DLD1 (cell line): Measurements from ENCODE around the gene RDX.
"Not testable (repeated sequence)": the region's sequence is repeated elsewhere in the genome, so short reads cannot be mapped to it uniquely, and the experiment has no call there.

ENCODE experiments used
- in situ Hi-C: cut with HindIII; loops from 2 replicates; pipeline ENCODE4 v1.10.0; 2017; ENCODE audit warnings: low sequenced_read_pairs

RDX gene

DNA sequence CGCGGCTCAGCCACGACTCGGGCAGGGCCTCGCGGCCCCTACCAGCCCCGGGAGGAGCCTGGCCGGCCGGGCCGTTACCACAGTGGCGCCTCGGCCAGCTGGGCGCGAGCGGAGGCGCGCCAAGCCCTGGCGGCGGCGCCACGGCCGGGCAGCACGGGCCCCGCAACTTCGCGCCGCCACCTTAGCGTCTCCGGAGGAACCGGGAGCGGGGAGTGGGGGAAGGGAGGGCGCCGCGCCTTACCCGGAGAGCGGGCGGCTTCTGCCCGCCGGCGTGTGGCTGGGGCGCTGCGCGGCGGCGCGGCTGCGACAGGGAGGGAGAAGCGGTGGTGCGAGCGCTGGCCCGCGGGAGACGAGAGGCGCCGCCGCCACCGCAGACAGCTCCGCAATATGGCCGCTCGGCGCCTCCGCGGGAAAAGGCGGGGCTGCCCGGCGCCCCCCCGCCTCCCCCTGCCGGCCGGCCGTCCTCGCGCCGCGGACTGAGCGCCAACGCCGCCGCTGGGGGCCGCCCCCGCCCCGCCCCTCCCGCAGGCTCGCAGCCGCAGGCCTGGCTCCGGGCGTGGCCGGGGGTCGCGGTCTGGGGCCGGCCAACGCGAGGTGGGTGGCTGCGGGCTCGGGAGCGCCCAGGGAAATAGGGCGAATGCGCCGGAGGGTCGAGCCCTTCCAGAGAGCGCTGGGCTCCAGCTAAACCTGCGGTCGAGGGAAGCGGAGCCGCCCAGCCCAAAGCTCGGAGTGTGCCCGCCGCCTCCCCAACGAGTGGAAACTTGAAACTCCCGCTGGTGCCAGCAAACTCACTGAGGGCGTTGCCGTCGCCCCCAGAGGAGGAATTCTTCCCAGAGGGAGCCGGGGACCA lies at the start of gene RDX:
Gene RDX, minus strand, starts transcription at position 389 of the 850 bp plus-strand sequence. CDS start 16,922 bp downstream, outside the sequence.
- in situ Hi-C loops, result no loop called here

DNA sequence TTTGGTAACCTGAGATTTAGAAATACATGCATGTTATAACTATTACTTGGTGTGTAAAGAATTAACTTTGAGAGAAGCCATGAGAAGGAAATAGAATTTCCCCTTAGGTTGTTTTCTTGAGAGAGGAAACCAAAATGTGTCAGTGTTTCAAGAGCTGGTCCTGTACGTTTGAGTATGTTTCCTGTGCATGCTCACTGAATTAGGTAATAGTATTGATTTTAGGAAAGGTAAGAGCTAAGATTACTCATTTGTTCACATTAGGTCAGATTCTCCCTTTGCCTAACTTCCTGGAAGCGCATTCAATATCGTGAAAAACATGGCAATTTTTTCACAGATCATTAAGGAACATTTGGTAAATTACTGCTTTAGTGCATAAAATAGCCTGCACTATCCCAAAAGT lies 49.3 kb upstream of the RDX start:
- in situ Hi-C loops, result no loop called here

DNA sequence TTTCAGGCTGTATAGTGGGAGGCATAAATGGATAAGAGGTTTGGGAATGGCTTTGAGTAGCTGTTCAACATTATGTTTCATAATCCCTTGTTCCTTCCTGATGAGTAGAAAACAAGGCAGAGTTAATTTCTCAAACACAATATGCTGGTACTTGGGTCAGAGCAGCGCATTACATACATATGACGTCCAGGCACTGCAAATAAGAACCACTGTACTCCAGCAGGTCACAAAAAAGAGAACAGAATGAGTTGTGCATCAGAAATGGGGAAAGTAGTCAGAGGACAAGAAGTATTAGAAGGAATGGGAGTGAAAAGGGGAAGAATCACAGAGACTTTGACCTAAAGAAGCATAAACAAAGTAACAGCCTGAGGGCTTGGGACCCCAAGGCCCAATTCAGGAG lies 44.0 kb upstream of the RDX start:
- in situ Hi-C loops, result no loop called here

DNA sequence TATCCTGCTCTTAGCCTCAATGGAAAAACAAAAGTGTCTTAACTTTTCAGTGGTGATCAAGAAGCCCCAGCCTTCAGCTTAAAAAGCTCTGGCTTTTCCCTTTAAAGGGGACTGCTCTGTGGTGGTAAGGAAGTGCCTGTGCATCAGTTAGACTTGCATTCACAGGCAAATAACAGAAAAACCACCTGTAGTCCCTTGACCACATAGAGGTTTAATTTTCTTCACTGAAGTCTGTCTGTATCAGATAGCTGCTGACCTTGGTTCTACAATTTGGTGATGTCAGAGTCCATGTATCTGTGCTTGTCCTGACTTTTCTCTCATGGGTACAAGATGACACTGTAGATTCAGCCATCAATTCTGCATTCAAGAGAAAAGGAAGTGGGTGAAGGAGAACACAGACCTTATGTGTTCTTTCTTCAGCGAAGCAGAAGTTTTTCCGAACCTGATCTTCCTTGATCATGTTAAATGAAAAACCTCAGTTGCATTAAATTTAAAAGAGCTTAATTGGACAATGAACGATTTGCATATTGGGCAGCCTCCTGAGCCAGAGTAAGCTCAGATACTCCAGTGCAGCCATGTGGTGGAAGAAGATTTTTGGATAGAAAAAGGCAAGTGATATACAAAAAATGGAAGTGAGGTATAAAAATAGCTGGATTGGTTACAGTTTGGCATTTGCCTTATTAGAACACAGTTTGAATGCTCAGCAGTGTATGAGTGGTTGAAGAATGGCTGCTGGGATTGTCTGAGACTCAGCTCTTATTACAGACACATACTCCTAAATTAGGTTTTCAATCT lies 43.2 kb upstream of the RDX start:
- in situ Hi-C loops, result no loop called here

DNA sequence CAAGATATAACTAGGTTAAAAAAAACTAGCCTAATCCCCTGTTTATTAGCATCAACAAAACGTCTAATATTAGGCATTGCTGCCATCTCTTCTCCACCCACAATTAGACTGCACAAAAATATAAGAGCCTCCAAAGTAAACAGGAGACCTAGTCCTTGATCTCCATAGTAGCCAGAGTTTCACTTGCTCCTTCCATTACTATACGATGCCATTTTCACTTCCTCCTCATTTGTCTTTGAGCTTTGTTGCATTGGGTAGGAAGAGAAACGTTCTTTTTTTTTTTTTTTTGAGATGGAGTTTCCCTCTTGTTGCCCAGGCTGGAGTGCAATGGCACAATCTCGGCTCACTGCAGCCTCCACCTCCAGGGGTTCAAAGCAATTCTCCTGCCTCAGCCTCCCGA lies 42.3 kb upstream of the RDX start:
- in situ Hi-C loops, result no loop called here

DNA sequence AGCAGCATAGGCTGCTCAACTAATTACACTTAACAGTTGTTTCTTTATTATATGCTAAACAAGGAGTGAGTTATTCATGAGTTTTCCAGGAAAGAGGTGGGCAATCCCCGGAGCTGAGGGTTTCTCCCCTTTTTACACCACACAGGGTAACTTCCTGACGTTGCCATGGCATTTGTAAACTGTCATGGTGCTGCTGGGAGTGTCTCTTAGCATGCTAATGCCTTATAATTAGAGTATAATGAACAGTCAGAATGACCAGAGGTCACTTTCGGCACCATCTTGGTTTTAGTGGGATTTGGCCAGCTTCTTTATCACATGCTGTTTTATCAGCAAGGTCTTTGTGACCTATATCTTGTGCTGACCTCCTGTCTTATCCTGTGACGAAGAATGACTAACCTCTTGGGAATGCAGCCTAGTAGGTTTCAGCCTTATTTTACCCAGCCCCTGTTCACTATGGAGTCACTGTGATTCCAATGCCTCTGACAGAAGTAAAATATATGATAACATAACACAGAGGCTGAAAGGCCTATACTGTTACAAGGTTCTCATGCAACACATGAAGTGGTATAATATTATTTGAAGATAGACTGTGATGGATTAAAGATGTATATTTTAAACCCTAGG lies 41.3 kb upstream of the RDX start:
- in situ Hi-C loops, result no loop called here

DNA sequence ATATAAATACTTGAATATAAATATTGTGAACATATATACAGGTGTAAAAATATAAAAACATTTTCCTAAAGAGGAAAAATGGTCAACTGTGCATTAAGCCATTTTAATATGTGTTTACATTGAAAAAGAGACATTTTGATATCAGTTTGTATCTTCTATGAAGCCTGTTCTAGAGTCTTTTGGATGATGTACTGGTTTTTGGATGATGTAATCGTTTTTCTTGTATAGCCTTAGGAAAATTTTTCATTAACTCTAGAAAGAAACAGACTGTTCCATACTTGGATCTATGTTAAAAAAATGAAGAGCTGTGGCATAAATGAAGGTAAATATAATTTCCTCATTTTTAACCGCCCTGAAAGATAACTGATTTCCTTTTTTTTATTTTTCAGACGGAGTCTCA lies 39.6 kb upstream of the RDX start:
- in situ Hi-C loops, result no loop called here

DNA sequence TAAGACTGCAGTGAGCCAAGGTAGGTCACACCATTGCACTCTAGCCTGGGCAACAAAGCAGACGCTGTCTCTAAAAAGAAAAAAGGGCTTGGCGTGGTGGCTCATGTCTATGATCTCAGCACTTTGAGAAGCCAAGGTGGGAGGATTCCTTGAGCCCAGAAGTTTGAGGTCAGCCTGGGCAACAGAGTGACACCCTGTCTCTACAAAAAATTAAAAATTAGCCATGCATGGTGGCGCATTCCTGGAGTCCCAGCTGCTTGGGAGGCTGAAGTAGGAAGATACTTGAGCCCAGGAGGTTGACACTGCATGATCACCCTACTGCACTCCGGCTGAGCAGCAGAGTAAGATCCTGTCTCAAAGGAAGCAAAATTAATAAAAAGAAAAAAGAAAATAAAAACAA lies 38.9 kb upstream of the RDX start:
- in situ Hi-C loops, result no loop called here

DNA sequence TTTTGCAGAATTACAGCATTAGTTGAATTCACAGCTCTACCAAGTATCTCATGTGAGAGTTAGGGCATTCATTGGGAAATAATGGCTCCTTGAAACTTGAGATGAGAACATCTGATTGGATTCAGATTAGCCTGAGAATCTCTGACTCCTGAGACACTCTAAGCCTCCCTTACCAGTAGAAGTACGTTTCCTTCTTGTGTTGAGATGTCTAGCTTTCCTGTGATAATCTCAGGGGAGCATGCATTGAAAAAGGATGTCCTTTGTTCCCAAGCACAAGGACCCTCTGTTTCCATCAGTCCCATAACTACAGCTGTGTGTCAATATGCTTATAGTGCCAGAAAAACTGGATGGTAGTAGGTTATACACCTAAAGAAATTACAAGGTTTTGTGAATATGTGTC lies 35.2 kb upstream of the RDX start:
- in situ Hi-C loops, result no loop called here

DNA sequence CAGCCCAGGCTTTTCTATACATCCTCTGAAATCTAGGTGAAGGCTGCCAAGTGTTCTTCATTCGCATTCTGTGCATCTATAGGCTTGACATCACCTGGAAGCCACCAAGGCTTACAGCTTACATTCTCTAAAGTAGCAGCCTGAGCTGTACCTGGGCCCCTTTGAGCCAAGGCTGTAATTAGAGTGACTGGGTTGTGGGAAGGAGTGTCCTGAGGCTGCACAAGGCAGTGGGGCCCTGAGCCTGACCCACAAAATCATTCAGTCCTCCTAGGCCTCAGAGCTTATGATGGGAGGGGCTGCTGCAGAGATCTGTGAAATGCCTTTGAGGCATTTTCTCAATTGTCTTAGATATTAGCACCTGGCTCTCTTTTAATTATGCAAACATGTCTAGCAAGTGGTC lies 33.0 kb upstream of the RDX start:
- in situ Hi-C loops, result no loop called here

DNA sequence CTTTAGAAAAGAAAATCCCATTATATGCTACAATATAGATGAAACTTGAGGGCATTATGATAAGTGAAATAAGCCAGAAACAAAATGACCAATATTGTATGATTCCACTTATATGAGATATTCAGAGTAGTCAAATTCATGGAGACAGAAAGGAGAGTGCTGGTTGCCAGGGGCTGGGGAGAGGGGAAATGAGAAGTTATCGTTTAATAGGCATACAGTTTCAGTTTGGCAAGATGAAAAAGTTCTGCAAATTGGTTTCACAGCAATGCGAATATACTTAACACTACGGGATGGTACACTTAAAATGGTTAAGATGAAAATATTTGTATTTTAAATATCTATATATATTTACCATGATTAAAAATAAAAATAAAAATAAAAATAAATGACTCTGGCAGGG lies 31.1 kb upstream of the RDX start:
- in situ Hi-C loops, result no loop called here

DNA sequence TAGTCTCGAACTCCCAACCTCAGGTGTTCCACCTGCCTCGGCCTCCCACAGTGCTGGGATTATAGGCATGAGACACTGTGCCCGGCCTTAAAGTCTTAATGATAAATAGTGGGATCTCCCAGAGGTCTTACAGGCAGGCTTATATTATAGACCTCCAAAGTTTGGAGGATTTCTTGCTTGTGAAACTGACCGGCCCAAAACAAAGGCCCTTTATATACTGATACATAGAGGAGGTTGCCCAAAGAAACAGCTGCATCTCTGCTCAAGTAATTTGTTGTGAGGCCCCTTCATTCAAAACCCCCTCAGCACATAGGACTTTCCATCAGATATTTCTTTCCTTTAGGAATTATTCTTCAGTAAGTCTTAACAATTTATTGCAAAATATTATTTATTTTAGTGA lies 27.4 kb upstream of the RDX start:
- in situ Hi-C loops, result no loop called here

DNA sequence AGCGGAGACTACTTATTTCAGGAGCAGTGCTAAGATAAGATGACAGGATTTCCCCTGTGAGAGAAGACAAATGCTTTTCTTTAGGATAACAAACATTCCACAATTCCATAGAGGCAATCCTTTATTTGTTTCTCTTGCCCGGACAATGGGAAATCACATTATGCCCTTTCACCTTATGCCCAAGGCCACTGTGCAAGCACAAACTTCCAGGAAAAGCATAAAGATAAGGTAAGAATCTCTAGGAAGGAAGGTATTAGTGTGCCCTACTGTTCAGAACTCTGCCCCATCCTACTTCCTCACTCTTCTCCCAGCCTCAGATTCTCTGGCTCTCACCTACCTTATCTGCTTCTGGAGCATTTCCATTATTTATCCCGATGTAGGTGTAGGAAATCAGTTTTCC lies 23.1 kb upstream of the RDX start:
- in situ Hi-C loops, result no loop called here

DNA sequence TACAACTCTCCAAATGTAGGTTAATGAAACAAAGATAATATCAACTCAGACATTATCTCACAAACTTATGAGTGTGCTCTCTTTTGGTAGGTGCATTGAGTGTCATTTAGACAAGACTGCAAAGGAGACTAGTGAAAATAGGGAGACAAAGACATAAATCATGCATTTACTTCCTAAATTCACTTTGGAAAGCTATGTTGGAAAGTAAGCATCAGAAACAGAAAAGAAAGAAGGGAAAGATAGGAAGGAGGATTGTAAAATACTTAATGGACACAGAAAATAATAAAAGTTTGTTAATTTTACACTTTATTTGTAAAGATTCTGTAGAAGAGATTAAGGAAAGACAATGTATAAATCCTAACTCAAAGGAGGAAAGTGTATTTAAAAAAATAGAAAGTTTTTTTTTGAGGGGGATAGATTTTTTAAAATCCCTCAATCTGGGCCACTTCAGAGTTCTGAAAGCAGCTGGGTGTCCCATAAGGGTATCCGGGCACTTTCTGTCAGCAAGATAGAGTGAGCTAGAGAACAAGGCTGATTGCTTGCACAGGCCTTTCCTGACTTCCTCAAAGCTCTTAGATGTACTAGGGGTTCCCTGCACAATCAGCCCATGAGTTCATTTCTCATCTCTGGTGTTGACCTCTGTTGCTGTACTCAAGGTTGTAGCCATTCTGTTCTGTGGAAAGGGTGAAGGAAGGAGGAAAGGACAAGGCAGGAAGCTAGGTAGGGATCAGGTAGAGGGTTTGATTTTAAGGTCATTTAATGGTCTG lies 22.4 kb upstream of the RDX start:
- in situ Hi-C loops, result no loop called here

DNA sequence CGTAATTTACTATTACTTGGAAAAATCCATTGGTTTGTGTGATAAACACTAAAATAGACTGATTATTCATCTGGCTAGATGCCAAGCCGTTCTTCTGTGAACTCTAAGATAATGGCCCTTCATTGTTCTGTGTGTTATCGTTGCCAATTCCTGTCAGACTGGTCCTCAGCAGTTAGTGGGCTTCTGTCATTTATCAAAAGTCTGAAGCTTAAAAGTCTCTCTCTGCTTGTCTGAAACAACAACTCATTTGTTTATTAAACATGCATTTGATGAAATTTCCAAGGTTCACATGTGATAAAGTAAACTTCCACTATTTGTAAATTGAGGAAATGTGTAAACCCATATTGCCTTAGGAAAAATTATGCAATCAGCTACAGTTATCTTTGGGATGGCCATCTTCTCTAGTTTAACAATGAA lies 21.1 kb upstream of the RDX start:
- in situ Hi-C loops, result no loop called here

DNA sequence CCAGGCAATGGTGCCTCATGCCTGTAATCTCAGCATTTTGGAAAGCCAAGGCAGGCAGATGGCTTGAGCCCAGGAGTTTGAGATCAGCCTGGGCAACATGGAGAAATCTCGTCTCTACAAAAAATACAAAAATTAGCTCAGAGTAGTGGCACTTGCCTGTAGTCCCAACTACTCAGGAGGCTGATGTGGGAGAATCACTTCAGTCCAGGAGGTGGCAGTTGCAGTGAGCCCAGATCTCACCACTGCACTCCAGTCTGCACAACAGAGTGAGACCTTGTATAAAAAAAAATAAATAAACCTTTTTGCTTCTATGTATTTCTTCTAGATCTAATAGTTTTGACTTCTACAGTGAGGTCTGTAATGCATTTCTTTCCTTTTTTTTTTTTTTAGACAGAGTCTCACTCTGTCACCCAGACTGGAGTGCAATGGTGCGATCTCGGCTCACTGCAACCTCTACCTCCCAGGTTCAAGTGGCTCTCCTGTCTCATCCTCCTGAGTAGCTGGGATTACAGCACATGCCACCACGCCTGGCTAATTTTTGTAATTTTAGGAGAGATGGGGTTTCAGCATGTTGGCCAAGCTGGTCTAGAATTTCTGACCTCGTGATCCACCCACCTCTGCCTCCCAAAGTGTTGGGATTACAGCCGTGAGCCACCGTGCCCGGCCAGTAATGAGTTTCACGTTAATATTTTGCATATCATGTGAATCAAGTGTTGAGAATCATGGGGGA lies 18.1 kb upstream of the RDX start:
- in situ Hi-C loops, result no loop called here

DNA sequence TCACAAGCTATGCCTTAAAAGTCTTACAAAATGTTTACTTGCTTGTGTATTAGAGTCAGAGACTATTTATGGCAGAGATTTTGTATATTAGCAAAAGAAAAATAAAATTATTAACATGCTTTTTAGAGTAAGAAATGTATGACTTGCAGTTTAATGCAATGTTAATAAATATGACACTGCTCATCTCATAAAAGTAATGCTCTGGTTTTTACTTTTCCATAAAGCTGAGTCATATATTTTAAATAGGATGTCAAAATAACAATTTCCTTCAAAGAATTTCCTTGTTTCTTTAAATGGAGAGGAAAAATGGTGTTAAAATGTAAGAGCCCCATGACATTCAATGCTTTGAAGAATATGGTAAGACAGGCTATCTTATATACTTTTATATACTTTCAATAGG lies 16.3 kb upstream of the RDX start:
- in situ Hi-C loops, result no loop called here

DNA sequence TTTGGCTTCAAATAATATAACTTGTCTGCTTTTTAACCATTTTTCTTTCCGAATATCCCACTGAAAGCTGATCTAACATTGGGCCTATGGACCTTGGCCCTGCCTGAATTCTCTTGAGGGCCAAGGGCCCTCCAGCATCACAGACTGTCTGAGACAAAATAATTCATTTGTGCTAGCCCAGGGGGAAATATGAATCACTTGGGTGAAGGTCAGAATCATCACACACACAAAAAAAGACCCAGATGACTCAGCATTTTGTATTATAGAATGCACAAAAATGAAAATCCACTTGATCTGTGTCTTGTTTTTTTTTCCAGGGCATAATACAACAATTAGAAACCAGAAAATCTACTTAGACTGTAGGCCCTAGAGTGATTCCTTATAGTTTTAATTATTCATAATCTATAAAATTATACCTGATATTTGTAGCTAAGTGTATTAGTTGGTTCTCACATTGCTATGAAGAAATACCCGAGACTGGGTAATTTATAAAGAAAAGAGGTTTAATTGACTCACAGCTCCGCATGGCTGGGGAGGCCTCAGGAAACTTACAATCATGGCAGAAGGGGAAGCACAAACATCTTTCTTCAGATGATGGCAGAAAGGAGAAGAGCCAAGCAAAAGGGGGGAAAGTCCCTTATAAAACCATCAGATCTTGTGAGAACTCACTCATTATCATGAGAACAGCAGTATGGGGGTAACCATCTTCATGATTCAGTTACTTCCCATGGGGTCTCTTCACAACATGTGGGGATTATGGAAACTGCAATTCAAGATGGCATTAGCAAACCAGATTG lies 15.6 kb upstream of the RDX start:
- in situ Hi-C loops, result no loop called here

DNA sequence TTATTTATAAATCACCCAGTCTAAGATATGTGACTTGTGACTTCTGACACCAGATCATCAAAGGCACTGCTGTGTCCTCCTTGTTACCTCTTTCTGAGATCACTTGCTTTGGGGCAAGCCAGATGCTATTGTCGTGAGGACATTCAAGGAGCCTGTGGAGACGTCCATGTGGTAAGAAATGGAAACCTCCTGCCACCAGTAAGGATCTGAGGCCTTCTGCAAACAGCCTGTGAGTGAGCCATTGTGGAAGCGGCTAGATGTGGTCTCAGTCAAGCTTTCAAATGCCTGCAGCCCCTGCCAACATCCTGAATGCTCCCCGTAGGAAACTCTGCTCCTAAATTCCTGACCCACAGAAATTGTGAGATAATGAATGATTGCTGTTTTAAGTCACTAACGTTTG lies 11.7 kb upstream of the RDX start:
- in situ Hi-C loops, result no loop called here

DNA sequence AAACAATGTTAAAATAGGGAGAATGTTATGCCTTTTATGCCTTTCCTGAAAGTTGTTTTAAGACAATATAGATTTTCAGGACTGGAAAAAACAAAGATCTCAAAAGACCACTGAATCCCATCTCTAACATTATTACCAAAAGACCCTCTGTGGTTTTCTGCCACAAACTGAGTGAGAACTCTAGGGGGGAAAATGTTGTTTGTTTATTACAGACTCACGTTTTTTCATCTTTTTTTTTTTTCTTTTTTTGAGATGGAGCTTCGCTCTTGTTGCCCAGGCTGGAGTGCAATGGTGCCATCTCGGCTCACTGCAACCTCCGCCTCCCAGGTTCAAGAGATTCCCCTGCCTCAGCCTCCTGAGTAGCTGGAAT lies 9.6 kb upstream of the RDX start:
- in situ Hi-C loops, result not testable (repeated sequence)
